ENCODE data around the gene CDK16.

Gene CDK16

GRCh38 chrX:47218280-47218919, at the start of gene CDK16:
Gene CDK16, plus strand, starts transcription at chrX:47218681. Its CDS starts 4,877 bp downstream, at chrX:47223558.
- peak; percentile 73 for DNase-seq (ENCODE audit: low read depth)

GRCh38 chrX:47169273-47169672, 49.2 kb upstream of the CDK16 start:
- no peak for DNase-seq (ENCODE audit: low read depth)

DNA sequence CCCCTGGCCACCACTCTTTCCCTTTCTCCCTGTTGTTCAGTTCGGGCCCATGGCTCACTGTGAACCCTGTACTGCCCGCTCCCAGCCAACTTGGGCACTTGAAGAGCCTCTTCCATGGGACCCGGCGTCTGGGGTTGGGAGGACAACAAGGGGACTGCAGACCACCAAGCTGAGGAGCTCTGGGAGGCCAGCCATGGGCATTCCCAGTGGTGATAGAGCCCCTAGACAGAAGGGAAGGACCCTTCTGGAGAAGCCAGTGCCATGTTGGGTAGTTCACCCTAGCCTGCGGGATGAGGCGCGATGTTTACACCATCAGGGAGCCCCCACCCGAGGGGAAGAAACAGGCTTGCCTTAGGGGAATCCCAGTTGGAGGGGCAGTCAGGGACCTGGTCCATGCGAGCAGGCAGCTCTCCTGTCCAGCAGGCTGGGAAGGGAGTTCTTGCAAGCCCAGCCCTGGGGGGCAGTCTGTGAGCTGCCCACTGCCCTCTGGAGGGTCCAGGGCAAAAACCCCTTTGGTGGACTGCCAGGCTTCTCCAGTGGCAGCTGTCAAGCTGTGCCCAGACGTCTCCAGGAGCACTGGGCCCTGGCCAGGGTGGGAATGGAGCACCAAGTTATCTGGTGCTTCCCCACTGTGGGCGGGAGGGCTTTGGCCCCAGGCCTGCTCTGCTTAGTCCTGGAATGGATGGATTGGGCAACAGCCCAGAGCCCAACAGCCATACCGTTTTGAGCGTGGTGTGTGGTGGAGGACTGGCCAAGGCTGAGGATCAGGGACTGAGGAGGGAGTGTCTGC, 48.6 kb upstream of the CDK16 start:
- no peak for DNase-seq (ENCODE audit: low read depth)

- no peak for DNase-seq (ENCODE audit: low read depth)
Observed at GRCh38 chrX:47170861-47171692, 47.4 kb upstream of the CDK16 start.

GRCh38 chrX:47171996-47172395, 46.5 kb upstream of the CDK16 start:
- DNase-seq (ENCODE audit: low read depth): no peak

GRCh38 chrX:47172549-47172948, 45.9 kb upstream of the CDK16 start:
- no peak for DNase-seq (ENCODE audit: low read depth)

DNA sequence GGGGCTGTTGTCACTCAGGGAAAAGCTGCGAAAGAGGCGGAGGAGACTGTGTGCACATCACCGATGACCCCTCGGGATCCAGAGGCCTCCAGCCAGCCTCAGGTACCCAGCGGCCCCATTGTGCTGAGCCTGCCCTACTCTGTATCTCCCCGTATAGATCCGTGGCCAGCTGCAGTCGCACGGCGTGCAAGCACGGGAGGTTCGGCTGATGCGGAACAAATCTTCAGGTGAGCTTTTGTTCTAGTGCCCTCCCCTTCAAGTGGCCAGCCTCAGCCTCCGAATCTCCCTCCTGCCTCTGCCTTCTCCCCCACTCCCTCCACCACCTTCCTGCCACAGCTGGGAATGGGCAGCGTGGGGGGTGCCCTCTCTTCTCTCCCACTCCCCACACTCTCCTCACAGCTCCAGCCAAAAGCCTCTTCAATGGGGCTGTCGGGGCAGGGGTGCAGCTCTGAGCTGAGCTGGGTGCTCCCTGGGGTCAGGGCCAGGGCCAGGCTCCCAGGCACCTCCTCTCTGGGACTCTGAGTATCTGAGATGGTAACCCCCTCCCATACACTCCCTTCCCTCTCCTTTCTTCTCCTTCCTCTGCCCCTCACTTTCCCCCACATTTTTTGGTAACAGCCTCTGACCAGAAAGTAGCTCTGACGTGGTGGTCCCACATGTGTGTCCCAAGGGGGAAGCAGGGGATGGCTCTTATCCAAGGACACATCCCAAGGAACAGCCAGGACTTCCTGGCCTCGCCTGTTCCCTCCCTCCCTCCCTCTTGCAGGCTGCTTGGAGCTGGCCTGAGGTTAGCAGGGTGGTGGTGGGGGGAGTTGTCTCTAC, 45.3 kb upstream of the CDK16 start:
- DNase-seq (ENCODE audit: low read depth): no peak

DNA sequence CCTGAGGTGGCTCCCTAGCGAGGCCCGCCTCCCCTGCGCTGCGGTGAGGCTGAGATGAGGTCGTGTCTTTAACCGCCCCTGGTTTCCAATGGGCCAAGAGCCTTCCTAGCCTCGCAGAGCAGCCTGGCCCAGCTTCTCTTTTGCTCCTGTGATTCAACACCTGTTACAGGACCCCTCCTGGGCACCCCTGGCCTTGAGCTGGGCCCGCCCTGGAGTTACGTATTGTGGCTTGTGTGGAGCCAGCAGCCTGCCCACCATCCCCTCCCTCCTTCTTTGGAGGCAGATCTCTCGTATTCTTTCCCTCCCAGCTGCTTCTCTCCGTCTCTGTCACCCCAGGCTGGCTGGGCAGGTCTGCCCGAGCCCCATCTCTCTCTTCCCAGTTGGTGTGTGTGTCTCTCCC, 44.1 kb upstream of the CDK16 start:
- DNase-seq (ENCODE audit: low read depth): no peak

GRCh38 chrX:47174846-47175587, 43.5 kb upstream of the CDK16 start:
- no peak for DNase-seq (ENCODE audit: low read depth)

GRCh38 chrX:47175588-47175980, 42.9 kb upstream of the CDK16 start:
- DNase-seq (ENCODE audit: low read depth): no peak

GRCh38 chrX:47176101-47176740, 42.3 kb upstream of the CDK16 start:
- DNase-seq (ENCODE audit: low read depth): no peak

- no peak for DNase-seq (ENCODE audit: low read depth)
Observed at GRCh38 chrX:47177079-47177478, 41.4 kb upstream of the CDK16 start.

- no peak for DNase-seq (ENCODE audit: low read depth)
Observed at GRCh38 chrX:47178337-47178736, 40.1 kb upstream of the CDK16 start.

- no peak for DNase-seq (ENCODE audit: low read depth)
Observed at GRCh38 chrX:47179221-47179927, 39.1 kb upstream of the CDK16 start.

DNA sequence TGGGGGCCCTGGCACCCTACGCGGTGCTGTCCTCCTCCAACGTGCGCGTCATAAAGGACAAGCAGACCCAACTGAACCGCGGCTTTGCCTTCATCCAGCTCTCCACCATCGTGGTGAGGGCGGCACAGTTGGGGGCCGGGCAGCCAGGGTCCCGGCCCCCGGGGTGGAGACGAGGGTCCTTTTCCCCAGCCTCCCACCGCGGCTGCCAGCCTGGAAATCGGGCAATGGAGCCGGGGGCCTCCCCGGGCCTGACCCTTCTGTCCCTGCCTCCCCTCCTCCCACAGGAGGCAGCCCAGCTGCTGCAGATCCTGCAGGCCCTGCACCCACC, 38.6 kb upstream of the CDK16 start:
- no peak for DNase-seq (ENCODE audit: low read depth)

GRCh38 chrX:47180346-47180745, 38.1 kb upstream of the CDK16 start:
- no peak for DNase-seq (ENCODE audit: low read depth)

GRCh38 chrX:47181301-47181700, 37.2 kb upstream of the CDK16 start:
- no peak for DNase-seq (ENCODE audit: low read depth)

DNA sequence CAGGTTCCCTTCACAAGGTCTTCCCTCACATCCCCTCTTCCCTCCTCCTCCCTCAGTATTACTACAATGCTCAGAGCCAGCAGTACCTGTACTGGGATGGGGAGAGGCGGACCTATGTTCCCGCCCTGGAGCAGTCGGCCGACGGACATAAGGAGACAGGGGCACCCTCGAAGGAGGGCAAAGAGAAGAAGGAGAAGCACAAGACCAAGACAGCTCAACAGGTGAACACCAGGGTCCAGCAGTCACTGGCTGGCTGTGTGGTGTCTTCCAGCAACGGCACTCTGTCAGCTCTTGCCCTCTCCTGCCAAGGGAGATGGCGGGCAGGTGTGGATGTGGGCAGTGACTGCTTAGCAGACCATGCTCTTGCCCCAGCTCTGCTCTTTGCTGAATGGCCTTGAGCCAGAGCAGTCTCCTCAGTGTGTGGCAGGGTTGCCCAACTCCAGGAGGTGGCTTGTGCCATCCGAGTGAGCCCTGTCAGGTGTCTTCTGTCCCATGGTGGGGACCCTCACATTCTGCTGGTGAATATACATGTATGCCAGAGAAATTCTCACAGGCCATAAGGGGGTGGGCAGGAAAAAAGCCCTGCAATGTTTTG, 36.3 kb upstream of the CDK16 start:
- DNase-seq (ENCODE audit: low read depth): no peak

- no peak for DNase-seq (ENCODE audit: low read depth)
Observed at GRCh38 chrX:47184486-47184885, 34.0 kb upstream of the CDK16 start.

GRCh38 chrX:47185241-47185640, 33.2 kb upstream of the CDK16 start:
- DNase-seq (ENCODE audit: low read depth): no peak

All from stimulated activated CD8-positive, alpha-beta memory T cell treated with anti-CD3 and anti-CD28 coated beads, Interleukin-12 subunit alpha, Interleukin-12 subunit beta, amount 100 ng/mL, for 4 hours (primary cell).